ENCODE measurements around the gene AZI2.

AZI2 gene

DNA sequence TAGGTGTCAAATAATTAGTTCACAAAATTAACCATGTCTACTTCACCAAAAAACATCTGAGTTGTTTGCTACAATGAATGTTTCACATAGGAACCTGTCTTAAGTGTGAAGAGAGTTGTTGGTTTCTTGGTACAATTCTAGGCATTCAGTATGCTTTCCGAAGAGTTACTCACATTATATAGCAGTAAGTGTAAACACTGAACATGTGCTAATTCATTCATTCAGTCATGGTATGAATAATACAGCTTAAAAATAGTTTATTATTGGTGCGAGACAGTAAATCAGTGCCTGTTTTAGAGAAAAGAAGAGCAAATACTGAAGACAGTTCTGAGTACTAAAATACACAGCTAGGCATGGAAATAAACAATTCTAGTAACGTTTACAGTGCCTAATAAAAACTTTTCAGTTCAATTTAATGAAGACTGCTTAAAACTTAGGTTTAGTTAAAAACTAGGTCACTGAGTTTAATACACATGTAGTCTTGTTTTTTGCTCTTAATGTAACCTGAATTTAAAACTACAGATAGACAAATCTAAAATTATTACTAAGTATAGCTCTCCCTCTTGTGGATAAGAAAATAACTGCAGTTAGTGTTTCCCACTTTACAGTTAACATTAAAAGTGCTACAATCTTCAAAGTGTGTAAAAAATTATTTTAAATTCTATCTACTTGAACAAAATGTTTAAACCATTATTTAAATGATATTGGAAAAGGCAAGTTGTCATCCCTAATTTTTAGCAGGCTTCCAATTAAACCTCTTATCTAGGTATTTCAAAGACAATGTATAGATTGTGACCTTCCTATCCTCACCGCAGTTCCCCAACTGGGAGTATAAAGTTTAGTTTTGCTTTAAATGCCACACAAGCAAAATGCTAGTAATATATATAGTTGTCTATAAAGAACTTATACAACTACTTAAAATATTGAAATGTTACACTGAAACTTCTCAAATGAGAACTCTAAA lies 20.2 kb downstream of the AZI2 start:
- no peak for DNase-seq (ENCODE audit: extremely low read depth, low read depth)
- TF ChIP-seq, protein P1, sequence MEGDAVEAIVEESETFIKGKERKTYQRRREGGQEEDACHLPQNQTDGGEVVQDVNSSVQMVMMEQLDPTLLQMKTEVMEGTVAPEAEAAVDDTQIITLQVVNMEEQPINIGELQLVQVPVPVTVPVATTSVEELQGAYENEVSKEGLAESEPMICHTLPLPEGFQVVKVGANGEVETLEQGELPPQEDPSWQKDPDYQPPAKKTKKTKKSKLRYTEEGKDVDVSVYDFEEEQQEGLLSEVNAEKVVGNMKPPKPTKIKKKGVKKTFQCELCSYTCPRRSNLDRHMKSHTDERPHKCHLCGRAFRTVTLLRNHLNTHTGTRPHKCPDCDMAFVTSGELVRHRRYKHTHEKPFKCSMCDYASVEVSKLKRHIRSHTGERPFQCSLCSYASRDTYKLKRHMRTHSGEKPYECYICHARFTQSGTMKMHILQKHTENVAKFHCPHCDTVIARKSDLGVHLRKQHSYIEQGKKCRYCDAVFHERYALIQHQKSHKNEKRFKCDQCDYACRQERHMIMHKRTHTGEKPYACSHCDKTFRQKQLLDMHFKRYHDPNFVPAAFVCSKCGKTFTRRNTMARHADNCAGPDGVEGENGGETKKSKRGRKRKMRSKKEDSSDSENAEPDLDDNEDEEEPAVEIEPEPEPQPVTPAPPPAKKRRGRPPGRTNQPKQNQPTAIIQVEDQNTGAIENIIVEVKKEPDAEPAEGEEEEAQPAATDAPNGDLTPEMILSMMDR (IDR thresholded peaks at IDR 0.05; ENCODE audit: low read depth, low read length): peak; percentile 58

DNA sequence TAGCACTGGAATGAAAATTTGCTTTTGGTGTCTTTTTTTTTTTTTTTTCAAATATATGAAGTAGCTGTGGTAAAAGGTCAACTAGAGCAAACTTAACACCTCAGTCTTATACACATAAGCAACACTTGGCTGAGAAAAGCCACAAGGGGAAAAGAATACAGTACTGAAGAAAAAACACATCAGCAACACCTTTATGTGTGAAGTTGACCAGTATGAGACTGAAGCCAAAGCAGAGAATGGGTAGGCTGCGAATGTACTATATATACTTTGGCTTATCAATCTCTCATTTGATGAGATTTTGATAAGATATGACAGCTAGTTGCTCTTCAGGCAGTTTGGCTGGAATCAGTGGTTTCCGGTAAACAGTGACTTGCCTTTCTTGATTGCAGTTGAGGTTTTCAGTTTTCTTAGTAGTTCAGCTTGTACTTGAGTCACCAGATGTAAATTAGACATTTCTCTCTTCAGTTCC lies 22.1 kb downstream of the AZI2 start:
- TF ChIP-seq, protein P1 (IDR thresholded peaks at IDR 0.05; ENCODE audit: low read depth, low read length): no peak
- no peak for DNase-seq (ENCODE audit: extremely low read depth, low read depth)

DNA sequence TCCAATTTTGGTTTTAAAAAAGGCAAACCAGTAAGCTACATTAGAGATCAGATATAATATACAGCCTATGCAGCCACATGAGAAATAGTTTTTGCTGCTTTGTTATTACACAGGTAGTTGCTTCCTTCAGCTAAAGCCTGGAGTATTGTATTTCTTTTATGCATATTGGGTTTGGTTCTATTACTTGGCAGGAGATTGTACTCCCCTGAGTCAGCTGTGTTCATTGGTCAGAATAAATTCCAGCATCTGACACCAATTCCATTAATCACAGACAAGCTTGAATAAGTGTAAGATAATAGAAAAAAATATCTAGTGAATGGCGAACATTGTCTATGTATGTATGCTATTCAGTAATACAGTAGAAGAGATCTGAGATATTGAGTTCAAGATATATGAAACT lies 26.2 kb downstream of the AZI2 start:
- TF ChIP-seq, protein P1 (IDR thresholded peaks at IDR 0.05; ENCODE audit: low read depth, low read length): no peak
- no peak for DNase-seq (ENCODE audit: extremely low read depth, low read depth)

DNA sequence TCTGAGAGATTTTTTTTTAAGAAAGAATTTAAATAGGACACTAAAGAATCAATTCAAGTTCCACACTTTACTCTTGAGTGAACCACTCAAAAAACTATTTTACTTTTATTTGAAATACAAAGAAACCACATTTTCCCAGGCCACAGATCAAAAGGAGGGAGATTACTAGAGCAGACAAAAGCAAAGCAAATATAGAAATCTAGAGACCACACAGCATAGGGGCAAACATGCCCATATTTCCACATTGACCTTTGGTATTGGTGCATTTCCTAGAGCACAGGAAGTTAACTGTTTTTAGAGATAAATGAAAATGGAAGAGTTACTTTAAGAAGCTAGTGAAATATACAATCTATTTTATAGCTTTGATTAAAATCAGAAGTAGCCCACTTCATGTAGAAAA lies 27.6 kb downstream of the AZI2 start:
- DNase-seq (ENCODE audit: extremely low read depth, low read depth): no peak
- TF ChIP-seq, protein P1 (IDR thresholded peaks at IDR 0.05; ENCODE audit: low read depth, low read length): no peak

DNA sequence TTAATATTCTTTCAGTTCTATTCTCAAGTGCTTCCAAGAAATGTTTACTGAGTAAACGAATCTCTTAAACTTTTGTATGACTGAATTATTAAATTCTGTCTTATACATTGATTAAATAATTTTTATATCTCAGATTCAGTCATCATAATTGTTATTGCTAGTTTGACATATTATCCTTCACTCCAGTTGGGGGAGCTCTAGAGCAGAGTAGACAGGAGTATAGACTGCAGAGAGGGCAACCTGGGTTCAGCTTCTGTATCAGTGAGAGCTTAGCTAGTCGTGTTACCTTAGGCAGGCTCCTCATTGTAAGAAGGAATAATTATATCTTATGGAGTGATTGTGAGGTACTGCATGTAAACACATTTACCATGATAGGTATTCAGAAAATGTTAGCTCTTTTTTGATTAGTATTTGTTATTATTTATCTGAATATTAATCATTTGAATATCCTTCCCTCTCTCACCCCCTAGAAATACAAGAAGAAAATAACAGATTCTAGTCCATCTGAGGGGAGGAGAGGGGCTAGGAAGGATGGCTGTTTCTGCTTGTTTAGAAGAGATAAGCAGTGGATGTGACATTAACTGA lies 31.1 kb downstream of the AZI2 start:
- no peak for DNase-seq (ENCODE audit: extremely low read depth, low read depth)

DNA sequence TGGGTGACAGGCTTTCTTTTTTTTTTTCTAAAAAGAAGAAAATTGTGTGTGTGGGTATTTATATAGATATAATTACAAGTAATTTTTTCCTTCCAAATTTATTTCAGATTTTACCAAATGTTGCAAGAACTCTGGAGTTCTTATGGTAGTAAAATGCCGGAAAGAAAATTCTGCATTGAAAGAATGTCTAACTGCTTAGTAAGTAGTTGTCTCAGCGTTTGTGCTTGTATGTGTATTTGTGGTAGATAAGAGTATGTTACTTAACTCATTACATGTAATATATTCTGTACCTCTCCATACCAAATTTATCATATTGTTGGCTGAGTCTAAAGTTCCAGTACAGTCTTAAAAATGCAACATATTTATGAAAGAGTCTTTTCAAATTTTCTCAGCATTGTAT lies 32.4 kb downstream of the AZI2 start:
- TF ChIP-seq, protein P1 (IDR thresholded peaks at IDR 0.05; ENCODE audit: low read depth, low read length): no peak
- no peak for DNase-seq (ENCODE audit: extremely low read depth, low read depth)

More for the DNA sequence above, 31.1 kb downstream of the AZI2 start:
- TF ChIP-seq, protein P1 (IDR thresholded peaks at IDR 0.05; ENCODE audit: low read depth, low read length): peak; percentile 62

DNA sequence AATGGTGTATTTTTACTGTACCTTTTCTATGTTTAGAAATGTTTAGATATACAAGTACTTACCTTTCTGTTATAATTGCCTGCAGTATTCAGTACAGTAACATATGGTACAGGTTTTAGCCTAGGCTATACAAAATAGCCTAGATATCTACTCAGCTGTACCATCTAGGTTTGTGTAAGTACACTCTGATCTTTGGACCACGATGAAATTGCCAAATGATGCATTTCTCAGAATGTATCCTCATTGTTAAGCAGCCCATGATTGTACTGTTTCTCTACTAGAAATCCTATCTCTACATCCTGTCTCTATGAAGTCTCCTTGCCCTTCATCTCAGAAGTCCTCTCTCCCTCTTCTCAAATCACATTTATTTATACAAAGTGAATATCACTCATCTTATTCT lies 32.9 kb downstream of the AZI2 start:
- no peak for DNase-seq (ENCODE audit: extremely low read depth, low read depth)
- TF ChIP-seq, protein P1 (IDR thresholded peaks at IDR 0.05; ENCODE audit: low read depth, low read length): no peak
